ENCODE results near the gene GUCA1A. TPM values are rescaled to one million over a fixed set of nuclear protein-coding genes. Genes with fewer than 3 reads are reported as not detected.
"Not testable (repeated sequence)": the region's sequence is repeated elsewhere in the genome, so short reads cannot be mapped to it uniquely, and the experiment has no call there.

GUCA1A gene
- total RNA-seq, 4 donors from 2014 or later: not detected

DNA sequence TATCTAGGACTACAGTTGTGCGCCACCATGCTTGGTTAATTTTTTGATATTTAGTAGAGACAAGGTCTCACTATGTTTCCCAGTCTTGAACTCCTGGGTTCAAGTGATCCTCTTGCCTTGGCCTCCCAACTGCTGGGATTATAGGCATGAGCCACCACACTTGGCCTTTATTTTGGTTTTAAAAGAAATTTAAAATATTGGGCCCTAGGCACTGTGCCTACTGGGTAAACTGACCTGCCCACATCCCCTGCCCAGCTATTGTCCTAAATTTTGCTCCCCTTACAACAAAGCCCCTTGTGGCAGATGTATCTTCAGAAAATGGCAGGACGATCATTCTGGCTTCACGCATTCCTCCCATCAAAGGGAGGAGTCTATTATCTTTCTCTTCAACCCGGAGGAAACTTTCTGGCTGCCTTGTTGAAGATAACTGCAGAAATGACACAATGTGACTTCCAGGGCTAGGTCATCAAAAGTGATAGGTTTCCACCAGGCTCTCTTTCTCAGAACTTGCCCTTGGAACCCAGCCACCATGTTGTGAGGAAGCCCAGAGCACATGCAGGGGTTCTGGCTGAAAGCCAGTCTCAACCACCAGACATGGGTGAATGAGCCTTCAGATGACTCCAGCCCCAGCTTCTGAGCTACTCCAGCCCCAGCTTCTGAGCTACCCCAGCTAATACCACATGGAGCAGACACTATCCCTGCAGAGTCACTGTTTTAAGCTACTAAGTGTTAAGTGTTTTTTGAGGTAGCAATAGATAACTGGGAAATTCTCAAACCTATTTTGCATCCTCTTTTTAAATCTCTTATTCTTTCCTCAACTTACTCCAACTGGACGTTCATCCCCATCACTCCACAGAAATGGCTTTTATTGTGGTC is 26.2 kb downstream of the GUCA1A start:
- H3K36me3 ChIP-seq: no peaks in the 10 kb centered on the region
- no peak for TF ChIP-seq POLR2A (IDR thresholded peaks at IDR 0.05)
- no peak for TF ChIP-seq CTCF (IDR thresholded peaks at IDR 0.05 in 4 of 5, conservative IDR thresholded peaks at IDR 0.05 in 1 of 5)
- H3K9me3 ChIP-seq: no peaks in the 10 kb centered on the region
- in situ Hi-C loops (cut with MboI; ENCODE audit: low sequenced_read_pairs in 4 of 4) (no loop called here), intact Hi-C loops (cut with DNase I; ENCODE audit: low total_unique reads) (no loop called here)
- ATAC-seq: no peak
- H3K27ac ChIP-seq: no peak overlapping the region
- no peaks in the 10 kb centered on the region for H3K27me3 ChIP-seq
- no peak for DNase-seq
- H3K4me1 ChIP-seq: no peaks in the 10 kb centered on the region
- no peak overlapping the region for H3K4me3 ChIP-seq

DNA sequence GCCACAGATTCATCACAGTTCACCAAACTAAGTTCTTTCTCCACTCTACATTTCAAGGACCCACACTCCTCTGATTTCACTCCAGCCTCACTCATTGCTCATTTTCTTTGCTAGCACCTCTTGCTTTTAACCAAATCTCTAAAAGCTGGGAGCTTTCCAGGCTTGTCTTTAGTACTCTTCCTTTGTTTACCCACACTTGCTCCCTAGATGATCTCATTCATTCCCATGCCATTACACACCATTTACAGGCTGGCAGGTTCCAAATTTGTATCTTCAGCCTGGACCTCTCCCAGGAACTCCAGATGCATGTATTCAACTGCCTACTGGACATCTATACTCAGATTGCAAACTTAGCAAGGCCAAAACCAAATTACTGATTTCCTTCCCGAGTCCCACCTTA is 26.9 kb downstream of the GUCA1A start:
- no peaks in the 10 kb centered on the region for H3K4me1 ChIP-seq
- H3K36me3 ChIP-seq: no peaks in the 10 kb centered on the region
- intact Hi-C loops (cut with DNase I; ENCODE audit: low total_unique reads): no loop called here
- TF ChIP-seq CTCF (IDR thresholded peaks at IDR 0.05 in 4 of 5, conservative IDR thresholded peaks at IDR 0.05 in 1 of 5): no peak
- no peak for TF ChIP-seq POLR2A (IDR thresholded peaks at IDR 0.05)
- H3K9me3 ChIP-seq: no peaks in the 10 kb centered on the region
- H3K4me3 ChIP-seq: no peak overlapping the region
- H3K27me3 ChIP-seq: no peaks in the 10 kb centered on the region
- no peak for DNase-seq
- ATAC-seq: no peak
- no peak overlapping the region for H3K27ac ChIP-seq
- in situ Hi-C loops (cut with MboI; ENCODE audit: low sequenced_read_pairs in 4 of 4): loop anchor here in 1 of 4 donors (25.0 kb wide), 1 partner anchor 288 kb away; the partner anchor contains the start of genes BYSL and MED20

GRCh38 chr6:42201382-42201781 is 28.2 kb downstream of the GUCA1A start:
- no peaks in the 10 kb centered on the region for H3K9me3 ChIP-seq
- H3K4me3 ChIP-seq: no peak overlapping the region
- no peaks in the 10 kb centered on the region for H3K4me1 ChIP-seq
- no peak for ATAC-seq
- in situ Hi-C loops (cut with MboI; ENCODE audit: low sequenced_read_pairs in 4 of 4) (loop anchor here in 1 of 4 donors (25.0 kb wide), 1 partner anchor 289 kb away; the partner anchor contains the start of genes BYSL and MED20), intact Hi-C loops (cut with DNase I; ENCODE audit: low total_unique reads) (no loop called here)
- TF ChIP-seq CTCF (IDR thresholded peaks at IDR 0.05 in 4 of 5, conservative IDR thresholded peaks at IDR 0.05 in 1 of 5) (no peak), POLR2A (IDR thresholded peaks at IDR 0.05) (no peak)
- no peak overlapping the region for H3K27ac ChIP-seq
- no peaks in the 10 kb centered on the region for H3K27me3 ChIP-seq
- peaks cover 0 to 3% of the 10 kb centered on the region in 2 donors for H3K36me3 ChIP-seq
- no peak for DNase-seq

- H3K4me3 ChIP-seq; H3K9me3 ChIP-seq; H3K4me1 ChIP-seq; ATAC-seq; H3K36me3 ChIP-seq; H3K27ac ChIP-seq; DNase-seq; intact Hi-C loops (cut with DNase I; ENCODE audit: low total_unique reads); H3K27me3 ChIP-seq: not testable (repeated sequence)
- in situ Hi-C loops (cut with MboI; ENCODE audit: low sequenced_read_pairs in 4 of 4): loop anchor here in 1 of 4 donors (25.0 kb wide), 1 partner anchor 290 kb away; the partner anchor contains the start of genes BYSL and MED20
Measured at GRCh38 chr6:42202131-42202915, 29.2 kb downstream of the GUCA1A start.

DNA sequence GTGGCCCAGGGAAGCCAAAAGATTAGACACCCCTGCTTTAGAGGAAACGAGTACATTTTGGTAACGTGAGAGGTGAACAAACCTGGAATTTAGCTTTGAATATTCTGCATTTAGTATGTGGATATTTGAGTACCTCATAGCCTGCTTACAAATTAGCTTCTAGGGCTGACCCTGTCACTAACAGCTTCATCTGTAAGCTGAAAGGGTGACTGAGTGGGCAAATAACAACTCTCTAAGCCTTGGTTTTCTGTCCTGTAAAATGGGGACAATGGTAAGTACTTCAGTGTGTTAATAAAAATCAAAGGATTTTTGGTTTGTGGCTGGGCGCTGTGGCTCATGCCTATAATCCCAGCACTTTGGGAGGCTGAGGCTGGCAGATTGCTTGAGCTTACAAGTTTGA is 30.0 kb downstream of the GUCA1A start:
- ATAC-seq (no peak), DNase-seq (no peak)
- TF ChIP-seq POLR2A (IDR thresholded peaks at IDR 0.05): no peak
- TF ChIP-seq CTCF (IDR thresholded peaks at IDR 0.05 in 4 of 5, conservative IDR thresholded peaks at IDR 0.05 in 1 of 5): no peak
- in situ Hi-C loops (cut with MboI; ENCODE audit: low sequenced_read_pairs in 4 of 4): loop anchor here in 1 of 4 donors (25.0 kb wide), 1 partner anchor 291 kb away; the partner anchor contains the start of genes BYSL and MED20
- H3K4me3 ChIP-seq: no peak overlapping the region
- H3K27ac ChIP-seq: no peak overlapping the region
- H3K9me3 ChIP-seq: no peaks in the 10 kb centered on the region
- H3K27me3 ChIP-seq: no peaks in the 10 kb centered on the region
- peaks cover 0 to 17% of the 10 kb centered on the region in 2 donors for H3K36me3 ChIP-seq
- no peaks in the 10 kb centered on the region for H3K4me1 ChIP-seq
- intact Hi-C loops (cut with DNase I; ENCODE audit: low total_unique reads): no loop called here

All from gastrocnemius medialis (tissue), 4 donors.